ENCODE data around the gene GABRE. TPM values are rescaled to one million over a fixed set of nuclear protein-coding genes. Genes with fewer than 3 reads are reported as not detected.
"Not testable (repeated sequence)": the region's sequence is repeated elsewhere in the genome, so short reads cannot be mapped to it uniquely, and the experiment has no call there.

GABRE gene
- total RNA-seq, 4 donors from 2014 or later, result 38.4 to 149 (median 77.1) TPM

GRCh38 chrX:151919610-151920009 is 54.9 kb downstream of the GABRE start:
- Histone ChIP-seq H3K27ac (no peak overlapping the region), H3K4me1 (no peaks in the 10 kb centered on the region), H3K36me3 (no peaks in the 10 kb centered on the region), H3K4me3 (no peak overlapping the region), H3K27me3 (no peaks in the 10 kb centered on the region), H3K9me3 (no peaks in the 10 kb centered on the region)
- TF ChIP-seq POLR2A (IDR thresholded peaks at IDR 0.05), result no peak
- TF ChIP-seq CTCF (IDR thresholded peaks at IDR 0.05), result no peak
- 80% methylated on average over 3 of the region's 11 CpGs; no CpG with 5 or more reads in 1 of the 2 donors for WGBS, 2 donors
- no peak for DNase-seq
- intact Hi-C loops (cut with DNase I), result no loop called here

GRCh38 chrX:151918736-151919135 is 55.7 kb downstream of the GABRE start:
- H3K4me1 ChIP-seq; intact Hi-C loops (cut with DNase I); H3K27ac ChIP-seq; H3K27me3 ChIP-seq; H3K9me3 ChIP-seq; H3K4me3 ChIP-seq; H3K36me3 ChIP-seq; DNase-seq: not testable (repeated sequence)
- WGBS, 2 donors, result 80% methylated on average over 2 of the region's 18 CpGs; no CpG with 5 or more reads in 1 of the 2 donors

- Histone ChIP-seq H3K27me3 (no peaks in the 10 kb centered on the region), H3K27ac (no peak within 1 kb of the TSS), H3K36me3 (no peaks in the 10 kb centered on the region), H3K4me1 (no peaks in the 10 kb centered on the region), H3K9me3 (no peaks in the 10 kb centered on the region), H3K4me3 (no peak within 1 kb of the TSS)
- no peak for DNase-seq
- TF ChIP-seq CTCF (IDR thresholded peaks at IDR 0.05), result no peak
- TF ChIP-seq POLR2A (IDR thresholded peaks at IDR 0.05), result no peak
- intact Hi-C loops (cut with DNase I), result no loop called here
- 87% methylated on average over 6 of the region's 11 CpGs; no CpG with 5 or more reads in 1 of the 2 donors for WGBS, 2 donors
Observed at GRCh38 chrX:151912780-151913179, 61.7 kb downstream of the GABRE start, which contains the start of gene MAGEA4. Gene MAGEA4 (plus strand): TSS chrX:151912889. CDS start chrX:151923665, 10,776 bp downstream.

- DNase-seq, result no peak
- Histone ChIP-seq H3K27ac (no peak overlapping the region), H3K4me1 (no peaks in the 10 kb centered on the region), H3K9me3 (no peaks in the 10 kb centered on the region), H3K4me3 (no peak overlapping the region), H3K36me3 (no peaks in the 10 kb centered on the region), H3K27me3 (no peaks in the 10 kb centered on the region)
- WGBS, 2 donors, result 69% methylated on average over 5 of the region's 11 CpGs; no CpG with 5 or more reads in 1 of the 2 donors
- TF ChIP-seq CTCF (IDR thresholded peaks at IDR 0.05), result no peak
- TF ChIP-seq POLR2A (IDR thresholded peaks at IDR 0.05), result no peak
- intact Hi-C loops (cut with DNase I), result no loop called here
Observed at GRCh38 chrX:151912221-151912620, 62.3 kb downstream of the GABRE start.

- Histone ChIP-seq H3K27ac (no peak overlapping the region), H3K4me3 (no peak overlapping the region), H3K4me1 (peaks cover 0 to 13% (median 0%) of the 10 kb centered on the region in 3 donors), H3K27me3 (no peaks in the 10 kb centered on the region), H3K9me3 (no peaks in the 10 kb centered on the region), H3K36me3 (no peaks in the 10 kb centered on the region)
- TF ChIP-seq CTCF (IDR thresholded peaks at IDR 0.05) (no peak), POLR2A (IDR thresholded peaks at IDR 0.05) (no peak)
- DNase-seq, result no peak
- intact Hi-C loops (cut with DNase I), result no loop called here
- WGBS, 2 donors, result 66 to 88% methylated on average over 4 to 8 of the region's 12 CpGs
Observed at GRCh38 chrX:151904989-151905388, 69.5 kb downstream of the GABRE start.

Other genes starting within 250 kb of the GABRE start
- not detected for gene CNGA2, start 239.9 kb downstream of the GABRE start, total RNA-seq
- not detected for gene MAGEA4, start 61.8 kb downstream of the GABRE start, total RNA-seq
- not detected for gene MAGEA10, start 163.9 kb upstream of the GABRE start, total RNA-seq